Measurements from ENCODE around the gene FH.

The FH gene

GRCh38 chr1:241520080-241520465, 518 bp upstream of the FH start:
- DNase-seq = no peak

GRCh38 chr1:241518476-241519307, 863 bp downstream of the FH start:
- DNase-seq = no peak

GRCh38 chr1:241513378-241513777, 6.2 kb downstream of the FH start:
- DNase-seq = no peak

- DNase-seq = no peak
Measured at GRCh38 chr1:241507189-241507863, 12.2 kb downstream of the FH start.

GRCh38 chr1:241503444-241503843, 16.1 kb downstream of the FH start:
- no peak for DNase-seq

GRCh38 chr1:241499910-241500309, 19.6 kb downstream of the FH start:
- DNase-seq = peak; percentile 31

- no peak for DNase-seq
Measured at GRCh38 chr1:241495741-241496140, 23.8 kb downstream of the FH start.

- DNase-seq = no peak
Measured at GRCh38 chr1:241488739-241489138, 30.8 kb downstream of the FH start.

GRCh38 chr1:241485554-241485992, 34.0 kb downstream of the FH start:
- DNase-seq = no peak

- no peak for DNase-seq
Measured at GRCh38 chr1:241485145-241485544, 34.4 kb downstream of the FH start.

- peak; percentile 26 for DNase-seq
Measured at GRCh38 chr1:241482761-241483250, 36.7 kb downstream of the FH start.

GRCh38 chr1:241479294-241479693, 40.3 kb downstream of the FH start:
- no peak for DNase-seq

- DNase-seq = no peak
Measured at GRCh38 chr1:241475671-241476070, 43.9 kb downstream of the FH start.

GRCh38 chr1:241473026-241473425, 46.5 kb downstream of the FH start:
- no peak for DNase-seq

- no peak for DNase-seq
Measured at GRCh38 chr1:241470908-241471590, 48.5 kb downstream of the FH start.

- DNase-seq = no peak
Measured at GRCh38 chr1:241470361-241470760, 49.2 kb downstream of the FH start.

- DNase-seq = no peak
Measured at GRCh38 chr1:241465673-241466072, 53.9 kb downstream of the FH start.

GRCh38 chr1:241464985-241465384, 54.6 kb downstream of the FH start:
- DNase-seq = no peak

- DNase-seq = no peak
Measured at GRCh38 chr1:241462391-241462790, 57.2 kb downstream of the FH start.

- DNase-seq = no peak
Measured at GRCh38 chr1:241460098-241460873, 59.3 kb downstream of the FH start.

GRCh38 chr1:241459186-241459802, 60.3 kb downstream of the FH start:
- no peak for DNase-seq

GRCh38 chr1:241457421-241457820, 62.1 kb downstream of the FH start:
- no peak for DNase-seq

Measured in amniotic stem cell (primary cell).